Gastrocnemius medialis (tissue), 4 donors: ENCODE results near the gene CEP72. TPM values are rescaled to one million over a fixed set of nuclear protein-coding genes. Genes with fewer than 3 reads are reported as not detected.
A peak's percentile ranks its signal among the peaks of the same experiment; 100 is the strongest.

Source experiments
- ATAC-seq, 2 donors: fragments of 150-250 bp; one replicate each; pipeline ENCODE4 v1.9.1; 2016
- DNase-seq, 2 donors: peaks; one replicate each; pipeline ENCODE4 v3.0.0-alpha.2; 2019
- H3K27ac ChIP-seq, 4 donors: fragments of 200-600 bp; sonication (generic); 1 replicate in 1 of 4; 2 replicates in 3 of 4; pipeline ENCODE4 v1.5.1; 2016 to 2018; ENCODE audit warnings: mild to moderate bottlenecking in 2 of 4, moderate library complexity in 1 of 4
- H3K27me3 ChIP-seq, 3 donors: fragments of 200-600 bp; sonication (generic) in 2 of 3; 1 replicate in 1 of 3; 2 replicates in 2 of 3; pipeline versions ENCODE4 v1.5.1 to v1.6.0; 2016 to 2019; ENCODE audit warnings: mild to moderate bottlenecking in 1 of 3, moderate library complexity in 1 of 3
- H3K36me3 ChIP-seq, 2 donors: fragments of 200-600 bp; sonication (generic) in 1 of 2; one replicate each; pipeline ENCODE4 v1.5.1; 2017 to 2018
- H3K4me1 ChIP-seq, 2 donors: fragments of 200-600 bp; sonication (generic) in 1 of 2; one replicate each; pipeline ENCODE4 v1.5.1; 2016 to 2017; ENCODE audit warnings: mild to moderate bottlenecking in 2 of 2
- H3K4me3 ChIP-seq, 4 donors: fragments of 200-600 bp; sonication (generic) in 3 of 4; 1 replicate in 1 of 4; 2 replicates in 3 of 4; pipeline ENCODE4 v1.5.1; 2016 to 2019; ENCODE audit warnings: mild to moderate bottlenecking in 2 of 4
- H3K9me3 ChIP-seq, 3 donors: fragments of 200-600 bp; sonication (generic) in 2 of 3; 1 replicate in 1 of 3; 2 replicates in 2 of 3; pipeline ENCODE4 v1.5.1; 2016 to 2019
- CTCF ChIP-seq, 5 experiments: fragments of 450-650 bp in 3 of 5; fragments of 200-600 bp in 2 of 5; sonication (generic) in 2 of 5; IDR thresholded peaks in 4 of 5; conservative IDR thresholded peaks in 1 of 5; 1 replicate in 4 of 5; 2 replicates in 1 of 5; pipeline ENCODE4 v1.5.1; 2016 to 2019; ENCODE audit warnings: antibody characterized with exemption in 5 of 5, mild to moderate bottlenecking in 3 of 5, moderate library complexity in 3 of 5
- POLR2A ChIP-seq, 2 donors: fragments of 450-650 bp; IDR thresholded peaks; one replicate each; pipeline ENCODE4 v1.6.1; 2017; ENCODE audit warnings: antibody characterized with exemption in 2 of 2, mild to moderate bottlenecking in 2 of 2, moderate library complexity in 2 of 2
- in situ Hi-C, 4 donors: fragments of 200-750 bp; cut with MboI; loops; one replicate each; pipeline versions ENCODE4 v1.15.0 to v1.8.0; 2017; ENCODE audit warnings: low sequenced_read_pairs in 4 of 4
- intact Hi-C: fragments of 100-400 bp; cut with DNase I; formaldehyde crosslinking; loops from one replicate; pipeline ENCODE4 v1.15.1; 2023; ENCODE audit warnings: low total_unique reads
- total RNA-seq, 4 donors: library from RNA; depleted of rRNA; stranded (reverse); fragments of >200 nt; gene quantifications; one replicate each; pipeline versions ENCODE4 v1.1.0 to v1.2.3, GENCODE V29; 2016

CEP72 gene
- total RNA-seq, 4 donors from 2014 or later = 0.36 to 0.56 (median 0.40) TPM; not detected in 1

DNA sequence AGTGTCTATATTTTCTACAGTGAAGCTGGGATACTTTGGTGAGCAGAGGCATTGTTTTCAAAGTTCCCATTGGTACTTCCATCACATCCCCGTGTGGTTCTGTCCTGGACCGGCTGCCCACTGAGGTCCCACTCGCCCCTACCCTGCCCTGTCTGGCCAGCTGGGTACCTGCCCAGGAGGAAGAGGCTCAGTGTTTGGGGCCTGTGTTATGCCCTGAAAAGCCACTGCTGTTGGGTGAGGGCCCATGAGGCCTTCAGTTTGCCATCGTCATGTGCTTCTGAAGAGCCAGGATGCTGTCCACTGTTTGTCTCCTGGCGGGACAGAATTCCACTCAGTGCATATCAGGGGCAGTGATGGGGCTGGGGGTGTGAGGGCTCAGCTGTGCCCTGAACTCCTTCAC, 2.6 kb upstream of the CEP72 start:
- no peak for TF ChIP-seq CTCF (IDR thresholded peaks at IDR 0.05 in 4 of 5, conservative IDR thresholded peaks at IDR 0.05 in 1 of 5)
- TF ChIP-seq POLR2A (IDR thresholded peaks at IDR 0.05) = no peak
- Histone ChIP-seq H3K27ac (no peak overlapping the region), H3K27me3 (peaks cover 2% of the 10 kb centered on the region in 3 donors), H3K9me3 (no peaks in the 10 kb centered on the region), H3K4me3 (no peak overlapping the region), H3K36me3 (no peaks in the 10 kb centered on the region), H3K4me1 (peaks cover 6 to 13% of the 10 kb centered on the region in 2 donors)
- ATAC-seq (no peak), DNase-seq (no peak)
- in situ Hi-C loops (no loop called here), intact Hi-C loops (no loop called here)

- no peak for TF ChIP-seq POLR2A (IDR thresholded peaks at IDR 0.05)
- TF ChIP-seq CTCF (IDR thresholded peaks at IDR 0.05 in 4 of 5, conservative IDR thresholded peaks at IDR 0.05 in 1 of 5) = no peak
- Histone ChIP-seq H3K27ac (no peak overlapping the region), H3K36me3 (no peaks in the 10 kb centered on the region), H3K27me3 (peaks cover 0 to 2% (median 2%) of the 10 kb centered on the region in 3 donors), H3K4me3 (no peak overlapping the region), H3K9me3 (no peaks in the 10 kb centered on the region), H3K4me1 (peaks cover 6 to 13% of the 10 kb centered on the region in 2 donors)
- in situ Hi-C loops = no loop called here
- DNase-seq (no peak), ATAC-seq (no peak)
- intact Hi-C loops = loop anchor here (10.0 kb wide), 1 partner anchor 165 kb away; the partner anchor contains the start of gene EXOC3
Observed at GRCh38 chr5:610011-610743, 2.0 kb upstream of the CEP72 start.

DNA sequence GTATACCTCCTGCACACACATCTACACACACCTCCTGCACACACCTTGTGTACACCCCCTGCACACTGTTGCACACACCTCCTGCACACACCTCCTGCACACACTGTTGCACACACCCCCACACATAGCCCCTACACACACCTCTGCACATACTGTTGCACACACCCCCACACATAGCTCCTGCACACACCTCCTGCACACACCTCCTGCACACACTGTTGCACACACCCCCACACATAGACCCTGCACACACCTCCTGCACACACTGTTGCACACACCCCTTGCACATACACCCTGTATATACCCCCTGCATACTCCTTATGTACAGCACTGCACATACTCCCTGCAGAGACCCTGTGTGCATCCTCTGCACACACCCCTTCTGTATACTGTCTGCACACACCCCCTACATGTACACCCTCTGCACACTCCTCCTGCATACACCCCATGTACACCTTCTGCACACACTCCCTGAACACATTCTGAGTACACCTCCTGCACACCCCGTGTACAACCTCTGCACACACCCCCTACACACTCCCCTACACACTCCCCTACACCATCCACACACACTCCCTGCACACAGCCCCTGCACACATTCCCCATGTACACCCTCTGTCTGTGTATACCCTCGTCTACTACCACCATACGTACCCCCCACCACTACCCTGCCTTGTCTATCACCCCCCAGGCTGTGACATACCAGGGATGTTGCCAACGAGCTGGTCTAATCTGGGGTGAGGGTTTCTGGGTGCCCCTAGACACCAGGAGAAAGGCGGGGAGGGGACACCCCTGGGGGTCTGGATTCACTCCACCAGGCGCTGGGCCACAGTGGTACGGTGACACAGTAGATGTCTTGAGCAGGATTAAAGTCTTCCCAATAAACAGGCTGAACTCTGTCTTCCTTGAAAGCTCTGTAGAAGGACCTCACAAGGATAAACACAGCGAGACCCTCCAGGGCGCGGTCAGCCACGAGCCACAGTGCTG, 1.1 kb upstream of the CEP72 start:
- peak overlapping the region; percentile 70 to 78 (median 74) for H3K4me3 ChIP-seq
- peaks cover 0 to 2% (median 2%) of the 10 kb centered on the region in 3 donors for H3K27me3 ChIP-seq
- ATAC-seq (no peak), DNase-seq (no peak)
- H3K9me3 ChIP-seq = no peaks in the 10 kb centered on the region
- no peaks in the 10 kb centered on the region for H3K36me3 ChIP-seq
- in situ Hi-C loops = no loop called here
- peaks cover 6 to 13% of the 10 kb centered on the region in 2 donors for H3K4me1 ChIP-seq
- TF ChIP-seq CTCF (IDR thresholded peaks at IDR 0.05 in 4 of 5, conservative IDR thresholded peaks at IDR 0.05 in 1 of 5) = no peak
- TF ChIP-seq POLR2A (IDR thresholded peaks at IDR 0.05) = no peak
- intact Hi-C loops = loop anchor here (10.0 kb wide), 1 partner anchor 166 kb away; the partner anchor contains the start of gene EXOC3
- H3K27ac ChIP-seq = no peak overlapping the region

GRCh38 chr5:612498-613424, 621 bp downstream of the CEP72 start:
- Histone ChIP-seq H3K36me3 (no peaks in the 10 kb centered on the region), H3K27ac (no peak overlapping the region), H3K4me3 (peak overlapping the region; percentile 70 to 78 (median 74)), H3K9me3 (no peaks in the 10 kb centered on the region), H3K4me1 (peaks cover 6 to 13% of the 10 kb centered on the region in 2 donors), H3K27me3 (no peaks in the 10 kb centered on the region)
- in situ Hi-C loops (no loop called here), intact Hi-C loops (loop anchor here (1.0 to 10.0 kb wide), 3 partner anchors 139 to 280 kb away; partner anchors contain the start of genes BRD9, EXOC3 and TRIP13)
- no peak for DNase-seq
- peak; percentile 33 to 34 for ATAC-seq
- no peak for TF ChIP-seq CTCF (IDR thresholded peaks at IDR 0.05 in 4 of 5, conservative IDR thresholded peaks at IDR 0.05 in 1 of 5)
- no peak for TF ChIP-seq POLR2A (IDR thresholded peaks at IDR 0.05)
